Measurements from ENCODE around the gene E2F2.

DNA sequence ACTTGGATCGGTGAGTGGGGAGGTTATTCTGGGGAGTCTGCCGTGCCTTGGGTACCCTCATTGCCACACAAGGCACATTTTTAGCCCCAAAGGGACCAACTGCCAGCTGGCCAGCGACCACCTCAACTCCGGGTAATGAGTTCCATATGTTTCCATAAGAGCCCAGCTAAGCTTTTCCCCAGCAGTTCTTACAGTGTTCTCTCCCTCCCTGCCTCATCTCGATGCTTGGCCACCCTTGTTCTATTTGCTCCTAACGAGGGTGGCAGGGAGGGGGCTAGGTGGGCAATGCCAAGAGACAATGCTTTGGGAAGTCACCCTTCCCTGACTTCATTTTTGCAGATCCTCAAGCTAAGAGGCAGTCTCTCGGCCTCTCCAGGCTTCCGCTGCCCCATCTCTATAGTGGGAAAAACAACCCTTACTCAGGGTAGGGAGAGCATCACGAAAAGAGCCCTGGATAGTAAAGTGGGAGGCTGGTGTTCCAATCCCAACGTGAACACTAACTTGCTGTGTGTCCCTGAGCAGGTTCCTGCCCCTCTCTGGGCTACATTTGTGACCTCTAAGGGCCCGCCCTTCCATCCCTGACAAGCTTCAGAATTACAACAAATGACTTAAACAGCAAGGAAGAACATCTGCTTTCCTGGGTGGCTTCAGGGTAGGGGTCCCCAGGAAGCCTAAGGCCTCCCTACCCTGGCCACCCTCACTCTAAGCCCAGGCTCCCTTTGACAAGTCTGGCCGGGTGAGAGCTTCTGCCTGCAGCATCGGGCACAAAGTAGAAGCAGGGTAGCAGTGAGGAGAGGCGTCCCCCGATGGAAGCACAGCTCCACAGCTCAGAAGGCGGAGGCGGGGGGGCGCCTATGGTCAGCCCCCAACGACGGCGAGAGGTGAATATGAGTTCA, 22.4 kb upstream of the E2F2 start:
- TF ChIP-seq POLR2AphosphoS5 (IDR thresholded peaks at IDR 0.05; ENCODE audit: low read depth, low read length) (no peak), POLR2A (IDR thresholded peaks at IDR 0.05; ENCODE audit: low read depth, low read length) (no peak)
